Muscle of back (tissue), 11 donors: ENCODE data around the gene NTM. TPM values are rescaled to one million over a fixed set of nuclear protein-coding genes. Genes with fewer than 3 reads are reported as not detected.

ENCODE experiments used
- DNase-seq, 3 donors: peaks; one replicate each; pipeline versions ENCODE4 v3.0.0 to v3.0.0-alpha.2; 2013
- polyA plus RNA-seq, 10 donors: library from polyadenylated mRNA; unstranded; fragments of 120-200 nt; gene quantifications; one replicate each; pipeline ENCODE4 v1.2.1, GENCODE V29; 2013; ENCODE audit not compliant: insufficient read length in 10 of 10

The NTM gene
- polyA plus RNA-seq, 10 donors, result 12.7 to 28.4 (median 21.0) TPM

GRCh38 chr11:132039521-132039920 is 669.1 kb downstream of the NTM start:
- DNase-seq, result no peak

- DNase-seq, result peak in 1 of 3 donors; percentile 30
Measured at GRCh38 chr11:132042296-132042695, 671.9 kb downstream of the NTM start.

GRCh38 chr11:132043714-132044113 is 673.3 kb downstream of the NTM start:
- no peak for DNase-seq

- DNase-seq, result no peak
Measured at GRCh38 chr11:132045107-132045506, 674.7 kb downstream of the NTM start.

- no peak for DNase-seq
Measured at GRCh38 chr11:132046288-132046865, 676.0 kb downstream of the NTM start.

- peak in 1 of 3 donors; percentile 48 for DNase-seq
Measured at GRCh38 chr11:132047167-132047566, 676.8 kb downstream of the NTM start.

GRCh38 chr11:132048040-132048439 is 677.6 kb downstream of the NTM start:
- no peak for DNase-seq

- DNase-seq, result no peak
Measured at GRCh38 chr11:132049205-132049604, 678.8 kb downstream of the NTM start.

- DNase-seq, result no peak
Measured at GRCh38 chr11:132050049-132050448, 679.6 kb downstream of the NTM start.

- DNase-seq, result no peak
Measured at GRCh38 chr11:132050577-132051165, 680.3 kb downstream of the NTM start.

- no peak for DNase-seq
Measured at GRCh38 chr11:132051704-132052103, 681.3 kb downstream of the NTM start.

- DNase-seq, result no peak
Measured at GRCh38 chr11:132052342-132052741, 681.9 kb downstream of the NTM start.

GRCh38 chr11:132052904-132053303 is 682.5 kb downstream of the NTM start:
- DNase-seq, result no peak

- peak in 1 of 3 donors; percentile 89 for DNase-seq
Measured at GRCh38 chr11:132054822-132055221, 684.4 kb downstream of the NTM start.

- no peak for DNase-seq
Measured at GRCh38 chr11:132055296-132055695, 684.9 kb downstream of the NTM start.

- DNase-seq, result no peak
Measured at GRCh38 chr11:132056689-132057088, 686.3 kb downstream of the NTM start.

- DNase-seq, result no peak
Measured at GRCh38 chr11:132057266-132057665, 686.9 kb downstream of the NTM start.

- DNase-seq, result no peak
Measured at GRCh38 chr11:132058211-132058772, 687.9 kb downstream of the NTM start.

GRCh38 chr11:132060567-132060966 is 690.2 kb downstream of the NTM start:
- no peak for DNase-seq

- peak in 1 of 3 donors; percentile 43 for DNase-seq
Measured at GRCh38 chr11:132062031-132062430, 691.6 kb downstream of the NTM start.

GRCh38 chr11:132062541-132062940 is 692.1 kb downstream of the NTM start:
- DNase-seq, result peak in 1 of 3 donors; percentile 42

GRCh38 chr11:132064987-132065620 is 694.7 kb downstream of the NTM start:
- peak in 2 of 3 donors; percentile 51 to 97 for DNase-seq

GRCh38 chr11:132068556-132068955 is 698.1 kb downstream of the NTM start:
- peak in 1 of 3 donors; percentile 47 for DNase-seq
